Measurements from ENCODE around the gene PRRC2B. TPM values are rescaled to one million over a fixed set of nuclear protein-coding genes. Genes with fewer than 3 reads are reported as not detected.

Gene PRRC2B
- total and polyA plus RNA-seq, 2 of the 8 experiments (the other 6 are each of a cell fraction or from before 2014, with no cell fraction given) = 37.3 to 249 TPM

DNA sequence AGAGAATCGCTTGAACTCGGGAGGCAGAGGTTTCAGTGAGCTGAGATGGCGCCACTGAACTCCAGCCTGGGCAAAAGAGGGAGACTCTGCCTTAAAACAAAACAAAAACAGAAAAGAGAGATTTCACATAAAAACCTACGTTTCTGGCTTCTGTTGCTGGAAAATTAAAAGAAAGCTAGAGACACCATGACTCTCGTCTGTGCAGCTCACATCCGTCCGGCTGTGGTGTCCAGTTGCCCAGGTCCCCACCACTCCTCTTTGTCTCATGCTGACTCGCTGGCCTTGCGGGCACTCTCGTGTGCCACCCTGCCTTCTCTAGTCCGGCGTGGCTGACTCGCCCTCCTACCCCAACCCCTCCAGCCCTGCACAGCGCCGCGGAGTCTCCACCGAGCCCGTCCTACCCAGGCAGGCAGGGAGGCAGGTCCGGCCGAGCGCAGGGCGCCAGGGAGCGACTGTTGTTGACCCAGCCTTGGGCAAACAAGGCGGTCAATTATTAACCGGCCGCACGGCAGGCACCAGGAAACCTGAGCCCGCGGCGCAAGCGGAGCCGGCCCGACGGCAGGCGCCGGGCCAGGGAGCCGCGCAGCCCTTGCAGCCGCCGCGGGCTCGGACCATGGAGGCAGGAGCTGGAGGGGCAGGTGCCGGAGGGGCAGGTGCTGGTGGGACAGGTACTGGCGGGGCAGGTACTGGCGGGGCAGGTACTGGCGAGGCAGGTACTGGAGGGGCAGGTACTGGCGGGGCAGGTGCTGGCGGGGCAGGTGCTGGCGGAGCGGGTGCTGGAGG, 151.3 kb downstream of the PRRC2B start, which contains the start of gene PRRT1B (continued):
- no peak for TF ChIP-seq TEAD4 (IDR thresholded peaks at IDR 0.05; ENCODE audit: low read depth, low read length)
- peak; percentile 78; the same call in 1 of the 2 replicates for TF ChIP-seq SUZ12 (IDR thresholded peaks at IDR 0.05; ENCODE audit: low read length)
- TF ChIP-seq TBP (IDR thresholded peaks at IDR 0.05; ENCODE audit: low read depth, low read length) = peak; percentile 50; the same call in 1 of the 2 replicates

All from H1 (cell line).